Ovary (tissue), 3 donors: ENCODE measurements around the gene SMCR8.

ENCODE experiments used
- EP300 ChIP-seq: sonication (generic); formaldehyde crosslinking; IDR thresholded peaks from one replicate; pipeline ENCODE4 v1.6.1; 2017; ENCODE audit warnings: antibody characterized with exemption
- POLR2A ChIP-seq: fragments of 450-650 bp; IDR thresholded peaks from one replicate; pipeline ENCODE4 v1.6.1; 2017; ENCODE audit warnings: antibody characterized with exemption, mild to moderate bottlenecking, moderate library complexity
- TF ChIP-seq, protein P1 (sequence below), 3 donors: fragments of 450-650 bp in 2 of 3; fragments of 200-600 bp in 1 of 3; IDR thresholded peaks; one replicate each; pipeline versions ENCODE4 v1.5.1 to v1.8.0; 2016 to 2022; ENCODE audit warnings: antibody characterized with exemption in 3 of 3, mild to moderate bottlenecking in 1 of 3
- donor health status: DM: no; HTN: no; CAD: no.

DNA sequence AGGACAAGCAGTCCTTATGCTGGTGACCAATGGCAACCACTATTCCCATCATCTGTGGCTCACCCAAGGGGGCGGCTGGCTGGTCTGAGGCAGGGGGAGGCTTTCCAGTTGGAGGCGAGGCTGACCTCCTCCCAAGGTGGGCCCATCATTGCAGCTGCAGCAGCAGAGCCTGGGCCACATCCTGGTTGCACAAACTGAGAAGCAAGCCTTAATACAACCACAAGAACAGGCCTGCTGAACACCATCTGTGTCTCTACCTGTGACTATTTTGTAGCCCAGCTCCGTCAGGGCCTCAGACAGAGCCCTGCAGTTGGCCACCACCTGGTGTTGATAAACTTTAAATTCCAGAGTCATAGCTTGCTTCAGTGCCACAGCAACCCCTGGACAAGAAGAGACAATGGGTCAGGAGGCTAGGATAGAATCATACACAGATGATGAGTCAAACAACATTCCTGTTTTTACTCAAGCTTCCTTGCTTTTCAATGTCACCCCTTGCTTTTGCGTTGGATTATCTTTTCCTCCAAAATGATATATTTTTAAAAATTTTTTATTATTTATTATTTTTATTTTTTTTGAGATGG lies 17.9 kb downstream of the SMCR8 start:
- TF ChIP-seq, protein P1, sequence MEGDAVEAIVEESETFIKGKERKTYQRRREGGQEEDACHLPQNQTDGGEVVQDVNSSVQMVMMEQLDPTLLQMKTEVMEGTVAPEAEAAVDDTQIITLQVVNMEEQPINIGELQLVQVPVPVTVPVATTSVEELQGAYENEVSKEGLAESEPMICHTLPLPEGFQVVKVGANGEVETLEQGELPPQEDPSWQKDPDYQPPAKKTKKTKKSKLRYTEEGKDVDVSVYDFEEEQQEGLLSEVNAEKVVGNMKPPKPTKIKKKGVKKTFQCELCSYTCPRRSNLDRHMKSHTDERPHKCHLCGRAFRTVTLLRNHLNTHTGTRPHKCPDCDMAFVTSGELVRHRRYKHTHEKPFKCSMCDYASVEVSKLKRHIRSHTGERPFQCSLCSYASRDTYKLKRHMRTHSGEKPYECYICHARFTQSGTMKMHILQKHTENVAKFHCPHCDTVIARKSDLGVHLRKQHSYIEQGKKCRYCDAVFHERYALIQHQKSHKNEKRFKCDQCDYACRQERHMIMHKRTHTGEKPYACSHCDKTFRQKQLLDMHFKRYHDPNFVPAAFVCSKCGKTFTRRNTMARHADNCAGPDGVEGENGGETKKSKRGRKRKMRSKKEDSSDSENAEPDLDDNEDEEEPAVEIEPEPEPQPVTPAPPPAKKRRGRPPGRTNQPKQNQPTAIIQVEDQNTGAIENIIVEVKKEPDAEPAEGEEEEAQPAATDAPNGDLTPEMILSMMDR (IDR thresholded peaks at IDR 0.05): no peak
- no peak for TF ChIP-seq POLR2A
- TF ChIP-seq EP300: no peak
